ENCODE data around the gene FEN1. TPM values are rescaled to one million over a fixed set of nuclear protein-coding genes. Genes with fewer than 3 reads are reported as not detected.

The FEN1 gene
- total RNA-seq, 1 experiment from 2014 or later = 89.5 TPM

- H3K79me2 ChIP-seq (ENCODE audit: insufficient read depth, low read length) = no peaks in the 10 kb centered on the region
- peaks cover 0 to 5% of the 10 kb centered on the region in 2 experiments; a peak in 1 of 4 replicates for H3K4me1 ChIP-seq (ENCODE audit: control insufficient read depth in 1 of 2, insufficient read depth in 2 of 2, low read length in 2 of 2)
- H3K9me3 ChIP-seq (ENCODE audit: control insufficient read depth in 1 of 2, insufficient read depth in 1 of 2, low read depth in 1 of 2, low read length in 2 of 2) = no peaks in the 10 kb centered on the region
- H3K9me2 ChIP-seq (ENCODE audit: insufficient read depth) = no peaks in the 10 kb centered on the region
- intact Hi-C loops (cut with micrococcal nuclease) = no loop called here
- no peaks in the 10 kb centered on the region for H3K27me3 ChIP-seq (ENCODE audit: insufficient read depth, low read length)
- no peaks in the 10 kb centered on the region for H4K20me1 ChIP-seq (ENCODE audit: insufficient read depth)
- H3K27ac ChIP-seq (ENCODE audit: low read depth, low read length) = no peak overlapping the region
- no peak overlapping the region for H3K4me2 ChIP-seq (ENCODE audit: low read length)
- TF ChIP-seq JUND (IDR thresholded peaks at IDR 0.05) (no peak), CBX3 (IDR thresholded peaks at IDR 0.05; ENCODE audit: low read depth) (no peak), CEBPB (IDR thresholded peaks at IDR 0.05; ENCODE audit: low read depth) (no peak), EZH2 (IDR thresholded peaks at IDR 0.05) (no peak), CTCF (IDR thresholded peaks at IDR 0.05 in 2 of 3, conservative IDR thresholded peaks at IDR 0.05 in 1 of 3; ENCODE audit: borderline replicate concordance in 1 of 3, insufficient read depth in 1 of 3, low read depth in 2 of 3, low read length in 2 of 3) (no peak), MAX (IDR thresholded peaks at IDR 0.05) (no peak)
- no TSS peak for BruUV-seq (replicated peaks)
- ChIA-PET POLR2A (no interaction called here), RAD21 (ENCODE audit: low non-redundant PET in 1 of 2, low total read pairs in 2 of 2, uncharacterized antibody in 2 of 2, unreplicated experiment in 2 of 2) (no interaction called here), CTCF (no interaction called here)
- ATAC-seq (no peak), DNase-seq (ENCODE audit: low read depth, low spot score) (no peak)
- no peak overlapping the region for H3K9ac ChIP-seq (ENCODE audit: low read length)
- no peak overlapping the region for H3K4me3 ChIP-seq (replicated peaks in 1 of 2; ENCODE audit: low read depth in 1 of 2, low read length in 2 of 2)
- no peaks in the 10 kb centered on the region for H3K36me3 ChIP-seq (ENCODE audit: control insufficient read depth in 1 of 2, insufficient read depth in 2 of 2, low read length in 2 of 2)
- no peak overlapping the region for H2AFZ ChIP-seq (ENCODE audit: low read depth, low read length, poor library complexity, severe bottlenecking)
Measured at GRCh38 chr11:61839742-61840141, 47.0 kb downstream of the FEN1 start.

GRCh38 chr11:61840371-61840770, 47.7 kb downstream of the FEN1 start:
- no peaks in the 10 kb centered on the region for H3K79me2 ChIP-seq (ENCODE audit: insufficient read depth, low read length)
- no peak overlapping the region for H3K27ac ChIP-seq (ENCODE audit: low read depth, low read length)
- H3K4me1 ChIP-seq (ENCODE audit: control insufficient read depth in 1 of 2, insufficient read depth in 2 of 2, low read length in 2 of 2) = no peaks in the 10 kb centered on the region
- no peak for ATAC-seq
- ChIA-PET CTCF (no interaction called here), RAD21 (ENCODE audit: low non-redundant PET in 1 of 2, low total read pairs in 2 of 2, uncharacterized antibody in 2 of 2, unreplicated experiment in 2 of 2) (no interaction called here), POLR2A (no interaction called here)
- no peaks in the 10 kb centered on the region for H4K20me1 ChIP-seq (ENCODE audit: insufficient read depth)
- intact Hi-C loops (cut with micrococcal nuclease) = no loop called here
- H3K9me2 ChIP-seq (ENCODE audit: insufficient read depth) = no peaks in the 10 kb centered on the region
- H3K4me2 ChIP-seq (ENCODE audit: low read length) = no peak overlapping the region
- DNase-seq (ENCODE audit: low read depth, low spot score) = no peak
- BruUV-seq (replicated peaks) = no TSS peak
- no peak overlapping the region for H3K4me3 ChIP-seq (replicated peaks in 1 of 2; ENCODE audit: low read depth in 1 of 2, low read length in 2 of 2)
- no peak overlapping the region for H2AFZ ChIP-seq (ENCODE audit: low read depth, low read length, poor library complexity, severe bottlenecking)
- H3K36me3 ChIP-seq (ENCODE audit: control insufficient read depth in 1 of 2, insufficient read depth in 2 of 2, low read length in 2 of 2) = no peaks in the 10 kb centered on the region
- no peak for TF ChIP-seq POLR2A (IDR thresholded peaks at IDR 0.05; ENCODE audit: borderline replicate concordance, extremely low read depth, insufficient read depth, insufficient read length)
- TF ChIP-seq TCF7L2 (IDR thresholded peaks at IDR 0.05; ENCODE audit: borderline replicate concordance, extremely low read depth, insufficient read depth, insufficient read length) = no peak
- TF ChIP-seq CBX3 (IDR thresholded peaks at IDR 0.05; ENCODE audit: low read depth) = no peak
- no peak for TF ChIP-seq ZBTB33 (IDR thresholded peaks at IDR 0.05; ENCODE audit: extremely low read depth, insufficient replicate concordance, low read length)
- no peak for TF ChIP-seq YY1 (IDR thresholded peaks at IDR 0.05; ENCODE audit: extremely low read depth, insufficient replicate concordance, low read depth, low read length)
- no peak for TF ChIP-seq RAD21 (IDR thresholded peaks at IDR 0.05; ENCODE audit: low read depth)
- TF ChIP-seq CEBPB (IDR thresholded peaks at IDR 0.05; ENCODE audit: low read depth) = no peak
- TF ChIP-seq POLR2AphosphoS5 (IDR thresholded peaks at IDR 0.05; ENCODE audit: low read depth, low read length) = no peak
- TF ChIP-seq SIN3A (IDR thresholded peaks at IDR 0.05; ENCODE audit: low read depth) = no peak
- no peak for TF ChIP-seq EGR1 (IDR thresholded peaks at IDR 0.05; ENCODE audit: low read depth)
- H3K9ac ChIP-seq (ENCODE audit: low read length) = no peak overlapping the region
- H3K27me3 ChIP-seq (ENCODE audit: insufficient read depth, low read length) = no peaks in the 10 kb centered on the region
- no peaks in the 10 kb centered on the region for H3K9me3 ChIP-seq (ENCODE audit: control insufficient read depth in 1 of 2, insufficient read depth in 1 of 2, low read depth in 1 of 2, low read length in 2 of 2)

Data from HCT116 (cell line).